ENCODE data around the gene GALNT7.

The GALNT7 gene

GRCh38 chr4:173151496-173151895 lies 17.1 kb upstream of the GALNT7 start:
- no peaks in the 10 kb centered on the region for H3K36me3 Mint-ChIP-seq
- H3K27me3 Mint-ChIP-seq: no peaks in the 10 kb centered on the region
- H3K4me3 Mint-ChIP-seq: no peak overlapping the region
- H3K4me1 Mint-ChIP-seq (ENCODE audit: low read depth): no peaks in the 10 kb centered on the region
- no peak overlapping the region for H3K27ac Mint-ChIP-seq
- H3K9me3 Mint-ChIP-seq (ENCODE audit: low read depth): no peaks in the 10 kb centered on the region

GRCh38 chr4:173152104-173152503 lies 16.5 kb upstream of the GALNT7 start:
- Mint-ChIP-seq H3K36me3 (no peaks in the 10 kb centered on the region), H3K4me3 (no peak overlapping the region), H3K27me3 (no peaks in the 10 kb centered on the region), H3K9me3 (ENCODE audit: low read depth) (no peaks in the 10 kb centered on the region), H3K4me1 (ENCODE audit: low read depth) (no peaks in the 10 kb centered on the region), H3K27ac (no peak overlapping the region)

- Mint-ChIP-seq H3K9me3 (ENCODE audit: low read depth) (no peaks in the 10 kb centered on the region), H3K36me3 (no peaks in the 10 kb centered on the region), H3K27me3 (no peaks in the 10 kb centered on the region), H3K27ac (no peak overlapping the region), H3K4me3 (no peak overlapping the region), H3K4me1 (ENCODE audit: low read depth) (no peaks in the 10 kb centered on the region)
Observed at GRCh38 chr4:173153445-173153844, 15.2 kb upstream of the GALNT7 start.

- H3K27me3 Mint-ChIP-seq: no peaks in the 10 kb centered on the region
- no peaks in the 10 kb centered on the region for H3K9me3 Mint-ChIP-seq (ENCODE audit: low read depth)
- H3K36me3 Mint-ChIP-seq: no peaks in the 10 kb centered on the region
- H3K4me3 Mint-ChIP-seq: no peak overlapping the region
- no peaks in the 10 kb centered on the region for H3K4me1 Mint-ChIP-seq (ENCODE audit: low read depth)
- H3K27ac Mint-ChIP-seq: no peak overlapping the region
Observed at GRCh38 chr4:173159791-173160190, 8.8 kb upstream of the GALNT7 start.

- H3K27ac Mint-ChIP-seq: no peak overlapping the region
- no peaks in the 10 kb centered on the region for H3K36me3 Mint-ChIP-seq
- H3K27me3 Mint-ChIP-seq: no peaks in the 10 kb centered on the region
- H3K4me3 Mint-ChIP-seq: no peak overlapping the region
- H3K4me1 Mint-ChIP-seq (ENCODE audit: low read depth): peaks cover 5% of the 10 kb centered on the region
- H3K9me3 Mint-ChIP-seq (ENCODE audit: low read depth): no peaks in the 10 kb centered on the region
Observed at GRCh38 chr4:173160871-173161270, 7.7 kb upstream of the GALNT7 start.

GRCh38 chr4:173161311-173161710 lies 7.3 kb upstream of the GALNT7 start:
- no peak overlapping the region for H3K4me3 Mint-ChIP-seq
- no peaks in the 10 kb centered on the region for H3K9me3 Mint-ChIP-seq (ENCODE audit: low read depth)
- H3K27ac Mint-ChIP-seq: no peak overlapping the region
- H3K36me3 Mint-ChIP-seq: no peaks in the 10 kb centered on the region
- peaks cover 9% of the 10 kb centered on the region for H3K4me1 Mint-ChIP-seq (ENCODE audit: low read depth)
- no peaks in the 10 kb centered on the region for H3K27me3 Mint-ChIP-seq

GRCh38 chr4:173165706-173166105 lies 2.9 kb upstream of the GALNT7 start:
- no peaks in the 10 kb centered on the region for H3K27me3 Mint-ChIP-seq
- peaks cover 31% of the 10 kb centered on the region for H3K4me1 Mint-ChIP-seq (ENCODE audit: low read depth)
- no peaks in the 10 kb centered on the region for H3K9me3 Mint-ChIP-seq (ENCODE audit: low read depth)
- H3K4me3 Mint-ChIP-seq: no peak overlapping the region
- H3K36me3 Mint-ChIP-seq: no peaks in the 10 kb centered on the region
- peak overlapping the region; percentile 56 for H3K27ac Mint-ChIP-seq

GRCh38 chr4:173166491-173166890 lies 2.1 kb upstream of the GALNT7 start:
- H3K27me3 Mint-ChIP-seq: no peaks in the 10 kb centered on the region
- peak overlapping the region; percentile 56 for H3K4me3 Mint-ChIP-seq
- peaks cover 39% of the 10 kb centered on the region for H3K4me1 Mint-ChIP-seq (ENCODE audit: low read depth)
- no peaks in the 10 kb centered on the region for H3K36me3 Mint-ChIP-seq
- H3K27ac Mint-ChIP-seq: no peak overlapping the region
- H3K9me3 Mint-ChIP-seq (ENCODE audit: low read depth): no peaks in the 10 kb centered on the region

- Mint-ChIP-seq H3K9me3 (ENCODE audit: low read depth) (no peaks in the 10 kb centered on the region), H3K27me3 (no peaks in the 10 kb centered on the region), H3K36me3 (no peaks in the 10 kb centered on the region), H3K4me3 (peak overlapping the region; percentile 96), H3K4me1 (ENCODE audit: low read depth) (peaks cover 51% of the 10 kb centered on the region), H3K27ac (peak overlapping the region; percentile 95)
Observed at GRCh38 chr4:173167758-173168395, 734 bp upstream of the GALNT7 start.

GRCh38 chr4:173169178-173169427 lies 492 bp downstream of the GALNT7 start:
- Mint-ChIP-seq H3K4me3 (no peak overlapping the region), H3K9me3 (ENCODE audit: low read depth) (no peaks in the 10 kb centered on the region), H3K36me3 (no peaks in the 10 kb centered on the region), H3K27me3 (no peaks in the 10 kb centered on the region), H3K27ac (no peak overlapping the region), H3K4me1 (ENCODE audit: low read depth) (peaks cover 59% of the 10 kb centered on the region)

GRCh38 chr4:173169428-173170181 lies 994 bp downstream of the GALNT7 start:
- H3K27me3 Mint-ChIP-seq: no peaks in the 10 kb centered on the region
- peak overlapping the region; percentile 86 for H3K27ac Mint-ChIP-seq
- peaks cover 63% of the 10 kb centered on the region for H3K4me1 Mint-ChIP-seq (ENCODE audit: low read depth)
- H3K36me3 Mint-ChIP-seq: no peaks in the 10 kb centered on the region
- H3K9me3 Mint-ChIP-seq (ENCODE audit: low read depth): no peaks in the 10 kb centered on the region
- H3K4me3 Mint-ChIP-seq: peak overlapping the region; percentile 94

- H3K36me3 Mint-ChIP-seq: no peaks in the 10 kb centered on the region
- peak overlapping the region; percentile 94 for H3K4me3 Mint-ChIP-seq
- peak overlapping the region; percentile 86 for H3K27ac Mint-ChIP-seq
- H3K4me1 Mint-ChIP-seq (ENCODE audit: low read depth): peaks cover 65% of the 10 kb centered on the region
- no peaks in the 10 kb centered on the region for H3K9me3 Mint-ChIP-seq (ENCODE audit: low read depth)
- H3K27me3 Mint-ChIP-seq: no peaks in the 10 kb centered on the region
Observed at GRCh38 chr4:173170182-173170778, 1.7 kb downstream of the GALNT7 start.

- H3K27ac Mint-ChIP-seq: no peak overlapping the region
Observed at GRCh38 chr4:173171098-173171497, 2.5 kb downstream of the GALNT7 start.

GRCh38 chr4:173171987-173172386 lies 3.4 kb downstream of the GALNT7 start:
- H3K27ac Mint-ChIP-seq: no peak overlapping the region
- H3K4me3 Mint-ChIP-seq: no peak overlapping the region
- H3K36me3 Mint-ChIP-seq: no peaks in the 10 kb centered on the region
- H3K9me3 Mint-ChIP-seq (ENCODE audit: low read depth): no peaks in the 10 kb centered on the region
- no peaks in the 10 kb centered on the region for H3K27me3 Mint-ChIP-seq
- H3K4me1 Mint-ChIP-seq (ENCODE audit: low read depth): peaks cover 60% of the 10 kb centered on the region

More at GRCh38 chr4:173171098-173171497, 2.5 kb downstream of the GALNT7 start:
- Mint-ChIP-seq H3K4me1 (ENCODE audit: low read depth) (peaks cover 60% of the 10 kb centered on the region), H3K27me3 (no peaks in the 10 kb centered on the region), H3K9me3 (ENCODE audit: low read depth) (no peaks in the 10 kb centered on the region), H3K36me3 (no peaks in the 10 kb centered on the region), H3K4me3 (peak overlapping the region; percentile 94)

- Mint-ChIP-seq H3K9me3 (ENCODE audit: low read depth) (no peaks in the 10 kb centered on the region), H3K4me1 (ENCODE audit: low read depth) (peaks cover 54% of the 10 kb centered on the region), H3K36me3 (no peaks in the 10 kb centered on the region), H3K27me3 (no peaks in the 10 kb centered on the region), H3K4me3 (no peak overlapping the region), H3K27ac (no peak overlapping the region)
Observed at GRCh38 chr4:173174184-173174583, 5.6 kb downstream of the GALNT7 start.

All from activated naive CD8-positive, alpha-beta T cell (primary cell).